ENCODE results near the gene CFAP210.

Gene CFAP210

GRCh38 chr2:169694113-169694893, at the start of gene CFAP210, which contains the start of gene PHOSPHO2:
Gene CFAP210 (minus strand): TSS chr2:169694405. CDS start chr2:169694327, 78 bp downstream.
Gene PHOSPHO2 (plus strand): TSS chr2:169694469. CDS start chr2:169700972, 6,503 bp downstream.
- CTCF ChIA-PET, result interaction anchor here (1.3 kb wide), 1 partner anchor 11 kb away, joined by 3 read pairs; no protein-coding TSS in a partner anchor
- Mint-ChIP-seq H3K4me3 (peak within 1 kb of the TSS; percentile 77), H3K36me3 (peaks cover 6% of the 10 kb centered on the region), H3K4me1 (peaks cover 30% of the 10 kb centered on the region), H3K27me3 (peaks cover 25% of the 10 kb centered on the region), H3K9me3 (peaks cover 6% of the 10 kb centered on the region), H3K27ac (peak within 1 kb of the TSS; percentile 87)
- peak; percentile 99 for DNase-seq

- H3K4me1 Mint-ChIP-seq, result peaks cover 6% of the 10 kb centered on the region
- CTCF ChIA-PET, result interaction anchor here (1.6 kb wide), 1 partner anchor 15 kb away, joined by 3 read pairs; no protein-coding TSS in a partner anchor
- H3K27me3 Mint-ChIP-seq, result peaks cover 6% of the 10 kb centered on the region
- no peak overlapping the region for H3K27ac Mint-ChIP-seq
- peaks cover 5% of the 10 kb centered on the region for H3K9me3 Mint-ChIP-seq
- H3K36me3 Mint-ChIP-seq, result peaks cover 2% of the 10 kb centered on the region
- no peak for DNase-seq
- no peak overlapping the region for H3K4me3 Mint-ChIP-seq
Measured at GRCh38 chr2:169743549-169743948, 49.3 kb upstream of the CFAP210 start.

- H3K27ac Mint-ChIP-seq, result no peak overlapping the region
- H3K27me3 Mint-ChIP-seq, result peaks cover 21% of the 10 kb centered on the region
- CTCF ChIA-PET, result no interaction called here
- H3K36me3 Mint-ChIP-seq, result peaks cover 2% of the 10 kb centered on the region
- no peak overlapping the region for H3K4me3 Mint-ChIP-seq
- peaks cover 5% of the 10 kb centered on the region for H3K9me3 Mint-ChIP-seq
- DNase-seq, result no peak
- peaks cover 20% of the 10 kb centered on the region for H3K4me1 Mint-ChIP-seq
Measured at GRCh38 chr2:169739351-169739750, 45.1 kb upstream of the CFAP210 start.

- CTCF ChIA-PET, result no interaction called here
- Mint-ChIP-seq H3K4me3 (no peak overlapping the region), H3K4me1 (peaks cover 20% of the 10 kb centered on the region), H3K36me3 (no peaks in the 10 kb centered on the region), H3K9me3 (peaks cover 5% of the 10 kb centered on the region), H3K27me3 (peaks cover 25% of the 10 kb centered on the region), H3K27ac (peak overlapping the region; percentile 44)
- DNase-seq, result no peak
Measured at GRCh38 chr2:169738566-169739229, 44.5 kb upstream of the CFAP210 start.

GRCh38 chr2:169736902-169737301, 42.7 kb upstream of the CFAP210 start:
- Mint-ChIP-seq H3K27me3 (peaks cover 43% of the 10 kb centered on the region), H3K27ac (no peak overlapping the region), H3K36me3 (peaks cover 2% of the 10 kb centered on the region), H3K9me3 (peaks cover 5% of the 10 kb centered on the region), H3K4me3 (no peak overlapping the region), H3K4me1 (peaks cover 36% of the 10 kb centered on the region)
- no peak for DNase-seq
- CTCF ChIA-PET, result no interaction called here

- H3K4me3 Mint-ChIP-seq, result no peak overlapping the region
- peaks cover 38% of the 10 kb centered on the region for H3K4me1 Mint-ChIP-seq
- H3K36me3 Mint-ChIP-seq, result peaks cover 2% of the 10 kb centered on the region
- peaks cover 45% of the 10 kb centered on the region for H3K27me3 Mint-ChIP-seq
- no peak for DNase-seq
- H3K27ac Mint-ChIP-seq, result no peak overlapping the region
- H3K9me3 Mint-ChIP-seq, result peaks cover 5% of the 10 kb centered on the region
- CTCF ChIA-PET, result no interaction called here
Measured at GRCh38 chr2:169735623-169736022, 41.4 kb upstream of the CFAP210 start.

GRCh38 chr2:169734169-169734847, 40.1 kb upstream of the CFAP210 start:
- H3K27ac Mint-ChIP-seq, result no peak overlapping the region
- peaks cover 44% of the 10 kb centered on the region for H3K27me3 Mint-ChIP-seq
- CTCF ChIA-PET, result interaction anchor here (0.6 kb wide), 1 partner anchor 56 kb away, joined by 3 read pairs; no protein-coding TSS in a partner anchor
- peaks cover 36% of the 10 kb centered on the region for H3K4me1 Mint-ChIP-seq
- H3K4me3 Mint-ChIP-seq, result peak overlapping the region; percentile 70
- H3K36me3 Mint-ChIP-seq, result peaks cover 2% of the 10 kb centered on the region
- peak; percentile 36 for DNase-seq
- H3K9me3 Mint-ChIP-seq, result peaks cover 4% of the 10 kb centered on the region

- peaks cover 39% of the 10 kb centered on the region for H3K27me3 Mint-ChIP-seq
- DNase-seq, result no peak
- H3K27ac Mint-ChIP-seq, result no peak overlapping the region
- CTCF ChIA-PET, result no interaction called here
- H3K4me1 Mint-ChIP-seq, result peaks cover 32% of the 10 kb centered on the region
- H3K4me3 Mint-ChIP-seq, result peak overlapping the region; percentile 81
- H3K36me3 Mint-ChIP-seq, result peaks cover 2% of the 10 kb centered on the region
- H3K9me3 Mint-ChIP-seq, result no peaks in the 10 kb centered on the region
Measured at GRCh38 chr2:169732583-169733358, 38.6 kb upstream of the CFAP210 start.

- Mint-ChIP-seq H3K4me3 (no peak overlapping the region), H3K9me3 (no peaks in the 10 kb centered on the region), H3K27me3 (peaks cover 34% of the 10 kb centered on the region), H3K4me1 (peaks cover 29% of the 10 kb centered on the region), H3K36me3 (peaks cover 2% of the 10 kb centered on the region), H3K27ac (no peak overlapping the region)
- CTCF ChIA-PET, result no interaction called here
- no peak for DNase-seq
Measured at GRCh38 chr2:169732075-169732474, 37.9 kb upstream of the CFAP210 start.

- CTCF ChIA-PET, result no interaction called here
- no peak overlapping the region for H3K4me3 Mint-ChIP-seq
- H3K9me3 Mint-ChIP-seq, result no peaks in the 10 kb centered on the region
- H3K27ac Mint-ChIP-seq, result no peak overlapping the region
- DNase-seq, result no peak
- H3K27me3 Mint-ChIP-seq, result peaks cover 23% of the 10 kb centered on the region
- peaks cover 18% of the 10 kb centered on the region for H3K4me1 Mint-ChIP-seq
- peaks cover 2% of the 10 kb centered on the region for H3K36me3 Mint-ChIP-seq
Measured at GRCh38 chr2:169729274-169729605, 35.0 kb upstream of the CFAP210 start.

- Mint-ChIP-seq H3K27me3 (peaks cover 3% of the 10 kb centered on the region), H3K36me3 (no peaks in the 10 kb centered on the region), H3K4me1 (peaks cover 4% of the 10 kb centered on the region), H3K27ac (no peak overlapping the region), H3K9me3 (no peaks in the 10 kb centered on the region), H3K4me3 (no peak overlapping the region)
- DNase-seq, result no peak
- CTCF ChIA-PET, result no interaction called here
Measured at GRCh38 chr2:169727065-169727464, 32.9 kb upstream of the CFAP210 start.

GRCh38 chr2:169721016-169721415, 26.8 kb upstream of the CFAP210 start:
- H3K9me3 Mint-ChIP-seq, result no peaks in the 10 kb centered on the region
- H3K27me3 Mint-ChIP-seq, result no peaks in the 10 kb centered on the region
- no peaks in the 10 kb centered on the region for H3K36me3 Mint-ChIP-seq

GRCh38 chr2:169718930-169719504, 24.8 kb upstream of the CFAP210 start:
- H3K4me1 Mint-ChIP-seq, result peaks cover 3% of the 10 kb centered on the region
- CTCF ChIA-PET, result interaction anchor here (0.6 kb wide), 1 partner anchor 58 kb away, joined by 5 read pairs; no protein-coding TSS in a partner anchor
- H3K27ac Mint-ChIP-seq, result no peak overlapping the region
- H3K27me3 Mint-ChIP-seq, result no peaks in the 10 kb centered on the region
- H3K9me3 Mint-ChIP-seq, result no peaks in the 10 kb centered on the region
- no peaks in the 10 kb centered on the region for H3K36me3 Mint-ChIP-seq
- H3K4me3 Mint-ChIP-seq, result no peak overlapping the region
- DNase-seq, result no peak

More at GRCh38 chr2:169721016-169721415, 26.8 kb upstream of the CFAP210 start:
- H3K4me1 Mint-ChIP-seq, result no peaks in the 10 kb centered on the region
- CTCF ChIA-PET, result no interaction called here
- no peak for DNase-seq
- no peak overlapping the region for H3K27ac Mint-ChIP-seq
- no peak overlapping the region for H3K4me3 Mint-ChIP-seq

Measured in activated naive CD4-positive, alpha-beta T cell treated with anti-CD3 and anti-CD28 coated beads, Interleukin-2, amount 10 ng/mL, durations not matched to agents 7 days and 5 days (primary cell).